ENCODE measurements around the gene SHE.

The SHE gene

GRCh38 chr1:154431586-154432373, 70.4 kb downstream of the SHE start:
- in situ Hi-C loops (cut with HindIII; ENCODE audit: low sequenced_read_pairs) = no loop called here
- peak; percentile 88 for DNase-seq (ENCODE audit: low read depth)
- TF ChIP-seq CTCF (IDR thresholded peaks at IDR 0.05; ENCODE audit: low read depth, low read length, missing control alignments) = no peak
- H3K4me3 ChIP-seq (ENCODE audit: low read depth, low read length) = no peak overlapping the region

GRCh38 chr1:154430903-154431302, 71.3 kb downstream of the SHE start:
- DNase-seq (ENCODE audit: low read depth) = no peak
- TF ChIP-seq CTCF (IDR thresholded peaks at IDR 0.05; ENCODE audit: low read depth, low read length, missing control alignments) = no peak
- in situ Hi-C loops (cut with HindIII; ENCODE audit: low sequenced_read_pairs) = no loop called here
- no peak overlapping the region for H3K4me3 ChIP-seq (ENCODE audit: low read depth, low read length)

GRCh38 chr1:154429841-154430611, 72.2 kb downstream of the SHE start:
- in situ Hi-C loops (cut with HindIII; ENCODE audit: low sequenced_read_pairs) = no loop called here
- no peak for DNase-seq (ENCODE audit: low read depth)
- no peak overlapping the region for H3K4me3 ChIP-seq (ENCODE audit: low read depth, low read length)
- TF ChIP-seq CTCF (IDR thresholded peaks at IDR 0.05; ENCODE audit: low read depth, low read length, missing control alignments) = no peak

Measured in astrocyte of the cerebellum (primary cell).